ENCODE measurements around the gene SYT8. TPM values are rescaled to one million over a fixed set of nuclear protein-coding genes. Genes with fewer than 3 reads are reported as not detected.

SYT8 gene
- total RNA-seq, 1 experiment from 2014 or later, result 7.8 TPM

- no peaks in the 10 kb centered on the region for H3K79me2 ChIP-seq (ENCODE audit: low read length)
- ATAC-seq, result no peak
- ChIA-PET CTCF (no interaction called here), POLR2A (ENCODE audit: unreplicated experiment) (no interaction called here)
- no peaks in the 10 kb centered on the region for H3K27me3 ChIP-seq (ENCODE audit: low read length)
- no peak for DNase-seq
- no TSS peak for BruUV-seq (replicated peaks)
- H2AFZ ChIP-seq (ENCODE audit: low read length), result no peak overlapping the region
- H3K9me2 ChIP-seq (replicated peaks; ENCODE audit: low read length), result no peaks in the 10 kb centered on the region
- no peak overlapping the region for H3K9ac ChIP-seq (ENCODE audit: low read length)
- no peak overlapping the region for H3K27ac ChIP-seq (ENCODE audit: low read length)
- intact Hi-C loops (cut with micrococcal nuclease), result no loop called here
- H3K4me3 ChIP-seq (ENCODE audit: low read length), result no peak overlapping the region
- H3K4me2 ChIP-seq (ENCODE audit: low read length), result no peak overlapping the region
- H4K20me1 ChIP-seq (ENCODE audit: low read length), result no peaks in the 10 kb centered on the region
- TF ChIP-seq, protein P1, sequence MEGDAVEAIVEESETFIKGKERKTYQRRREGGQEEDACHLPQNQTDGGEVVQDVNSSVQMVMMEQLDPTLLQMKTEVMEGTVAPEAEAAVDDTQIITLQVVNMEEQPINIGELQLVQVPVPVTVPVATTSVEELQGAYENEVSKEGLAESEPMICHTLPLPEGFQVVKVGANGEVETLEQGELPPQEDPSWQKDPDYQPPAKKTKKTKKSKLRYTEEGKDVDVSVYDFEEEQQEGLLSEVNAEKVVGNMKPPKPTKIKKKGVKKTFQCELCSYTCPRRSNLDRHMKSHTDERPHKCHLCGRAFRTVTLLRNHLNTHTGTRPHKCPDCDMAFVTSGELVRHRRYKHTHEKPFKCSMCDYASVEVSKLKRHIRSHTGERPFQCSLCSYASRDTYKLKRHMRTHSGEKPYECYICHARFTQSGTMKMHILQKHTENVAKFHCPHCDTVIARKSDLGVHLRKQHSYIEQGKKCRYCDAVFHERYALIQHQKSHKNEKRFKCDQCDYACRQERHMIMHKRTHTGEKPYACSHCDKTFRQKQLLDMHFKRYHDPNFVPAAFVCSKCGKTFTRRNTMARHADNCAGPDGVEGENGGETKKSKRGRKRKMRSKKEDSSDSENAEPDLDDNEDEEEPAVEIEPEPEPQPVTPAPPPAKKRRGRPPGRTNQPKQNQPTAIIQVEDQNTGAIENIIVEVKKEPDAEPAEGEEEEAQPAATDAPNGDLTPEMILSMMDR (conservative IDR thresholded peaks at IDR 0.05; ENCODE audit: low read depth, low read length), result no peak
- no peak for TF ChIP-seq EZH2phosphoT487 (IDR thresholded peaks at IDR 0.05; ENCODE audit: borderline replicate concordance, low read length)
- H3K9me3 ChIP-seq (ENCODE audit: low read length), result no peaks in the 10 kb centered on the region
- no peaks in the 10 kb centered on the region for H3K36me3 ChIP-seq (ENCODE audit: low read depth, low read length)
- no peaks in the 10 kb centered on the region for H3F3A ChIP-seq (ENCODE audit: low read length, unreplicated experiment)
- no peaks in the 10 kb centered on the region for H3K4me1 ChIP-seq (ENCODE audit: insufficient read depth, low read length)
These were observed 6.8 kb downstream of the SYT8 start for GRCh38 chr11:1841511-1842148.

DNA sequence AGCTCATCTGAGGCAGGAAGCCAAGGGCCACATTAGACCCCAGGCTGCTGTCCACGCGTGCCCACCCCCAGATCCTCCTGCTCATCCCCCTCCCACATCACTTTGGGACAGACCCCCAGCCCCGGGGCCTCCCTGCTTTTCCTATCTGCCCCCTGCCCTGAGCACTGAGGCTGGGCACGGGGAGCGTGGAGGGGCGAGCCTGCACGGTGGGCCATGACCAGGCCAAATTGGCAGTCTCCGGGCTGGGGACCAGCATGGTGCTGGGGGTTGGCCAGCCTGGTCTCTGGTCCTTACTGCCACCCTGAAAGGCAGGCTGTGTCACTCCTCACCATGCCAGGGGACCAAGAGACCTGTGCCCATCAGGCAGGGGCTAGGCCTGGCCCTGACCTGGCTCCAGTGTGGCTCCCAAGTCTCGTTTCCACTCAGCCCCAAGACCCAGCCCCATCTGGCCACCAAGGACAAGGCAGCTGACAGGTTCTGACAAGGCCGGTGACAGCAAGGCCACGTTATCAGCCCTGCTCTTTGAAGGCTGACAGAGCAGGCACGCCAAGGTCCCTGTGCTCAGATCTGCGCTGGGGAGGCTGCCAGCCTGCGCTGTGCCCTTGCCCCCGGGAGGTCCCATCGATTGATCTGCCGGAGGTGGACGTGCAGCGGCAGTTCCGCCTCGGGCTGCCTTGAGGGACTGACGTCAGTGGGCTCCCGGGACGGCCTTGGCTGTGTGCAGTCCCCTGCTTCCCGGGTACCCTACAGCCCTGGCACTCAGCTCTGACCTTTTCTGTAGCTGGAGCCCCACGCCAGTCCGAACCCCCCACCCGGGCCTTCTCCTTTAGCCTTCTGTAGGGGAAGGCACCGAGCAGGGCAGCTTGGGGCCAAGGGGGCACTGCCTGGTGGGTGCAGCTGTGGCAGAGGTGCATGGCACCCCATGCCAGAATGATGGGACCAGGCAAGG lies 7.6 kb downstream of the SYT8 start:
- DNase-seq (no peak), ATAC-seq (no peak)
- H3F3A ChIP-seq (ENCODE audit: low read length, unreplicated experiment), result no peaks in the 10 kb centered on the region
- BruUV-seq (replicated peaks), result no TSS peak
- H3K4me3 ChIP-seq (ENCODE audit: low read length), result no peak overlapping the region
- no peaks in the 10 kb centered on the region for H3K27me3 ChIP-seq (ENCODE audit: low read length)
- no peaks in the 10 kb centered on the region for H3K9me3 ChIP-seq (ENCODE audit: low read length)
- H3K36me3 ChIP-seq (ENCODE audit: low read depth, low read length), result no peaks in the 10 kb centered on the region
- H3K27ac ChIP-seq (ENCODE audit: low read length), result no peak overlapping the region
- CTCF ChIA-PET, result no interaction called here
- H3K4me1 ChIP-seq (ENCODE audit: insufficient read depth, low read length), result no peaks in the 10 kb centered on the region
- H2AFZ ChIP-seq (ENCODE audit: low read length), result no peak overlapping the region
- H3K9ac ChIP-seq (ENCODE audit: low read length), result no peak overlapping the region
- H3K79me2 ChIP-seq (ENCODE audit: low read length), result no peaks in the 10 kb centered on the region
- TF ChIP-seq, protein P1 (conservative IDR thresholded peaks at IDR 0.05; ENCODE audit: low read depth, low read length), result no peak
- TF ChIP-seq EZH2 (IDR thresholded peaks at IDR 0.05; ENCODE audit: low read length, unreplicated experiment), result no peak
- no peak for TF ChIP-seq EZH2phosphoT487 (IDR thresholded peaks at IDR 0.05; ENCODE audit: borderline replicate concordance, low read length)
- intact Hi-C loops (cut with micrococcal nuclease), result no loop called here
- H3K4me2 ChIP-seq (ENCODE audit: low read length), result no peak overlapping the region
- no peaks in the 10 kb centered on the region for H3K9me2 ChIP-seq (replicated peaks; ENCODE audit: low read length)
- no peaks in the 10 kb centered on the region for H4K20me1 ChIP-seq (ENCODE audit: low read length)
- POLR2A ChIA-PET (ENCODE audit: unreplicated experiment), result no interaction called here

- ChIA-PET POLR2A (ENCODE audit: unreplicated experiment) (no interaction called here), CTCF (no interaction called here)
- TF ChIP-seq, protein P1 (conservative IDR thresholded peaks at IDR 0.05; ENCODE audit: low read depth, low read length), result no peak
- TF ChIP-seq EZH2phosphoT487 (IDR thresholded peaks at IDR 0.05; ENCODE audit: borderline replicate concordance, low read length) (no peak), EZH2 (IDR thresholded peaks at IDR 0.05; ENCODE audit: low read length, unreplicated experiment) (no peak)
- DNase-seq (no peak), ATAC-seq (no peak)
- Histone ChIP-seq H3K4me3 (ENCODE audit: low read length) (no peak overlapping the region), H3K27ac (ENCODE audit: low read length) (no peak overlapping the region), H3K9me3 (ENCODE audit: low read length) (no peaks in the 10 kb centered on the region), H3K9ac (ENCODE audit: low read length) (no peak overlapping the region), H3K9me2 (replicated peaks; ENCODE audit: low read length) (no peaks in the 10 kb centered on the region), H4K20me1 (ENCODE audit: low read length) (no peaks in the 10 kb centered on the region), H3K36me3 (ENCODE audit: low read depth, low read length) (no peaks in the 10 kb centered on the region), H3K27me3 (ENCODE audit: low read length) (no peaks in the 10 kb centered on the region), H3K4me2 (ENCODE audit: low read length) (no peak overlapping the region), H3K4me1 (ENCODE audit: insufficient read depth, low read length) (no peaks in the 10 kb centered on the region), H2AFZ (ENCODE audit: low read length) (no peak overlapping the region), H3F3A (ENCODE audit: low read length, unreplicated experiment) (no peaks in the 10 kb centered on the region), H3K79me2 (ENCODE audit: low read length) (no peaks in the 10 kb centered on the region)
- BruUV-seq (replicated peaks), result no TSS peak
- intact Hi-C loops (cut with micrococcal nuclease), result no loop called here
These were observed 8.3 kb downstream of the SYT8 start for GRCh38 chr11:1843098-1843473.

Measured in PC-3 (cell line).